Motor neuron (in vitro differentiated cells): ENCODE results near the gene KIAA1217. TPM values are rescaled to one million over a fixed set of nuclear protein-coding genes. Genes with fewer than 3 reads are reported as not detected.

Experiments used
- ATAC-seq, 8 experiments: fragments of 200-7000 bp; cut with Tn5 transposase; replicated peaks in 6 of 8; 2 replicates each; pipeline ENCODE4 v1.8.0; 2021; ENCODE audit warnings: mild to moderate bottlenecking in 8 of 8, moderate library complexity in 8 of 8
- H3K27ac ChIP-seq, 2 donors: fragments of 250-450 bp; sonication (Bioruptor Pico); 2 replicates each; pipeline ENCODE4 v1.9.0; 2021; ENCODE audit warnings: antibody characterized with exemption in 2 of 2, mild to moderate bottlenecking in 2 of 2, moderate library complexity in 1 of 2
- H3K4me1 ChIP-seq, 2 donors: fragments of 250-450 bp; sonication (Bioruptor Pico); replicated peaks in 1 of 2; 2 replicates each; pipeline ENCODE4 v1.6.1; 2021; ENCODE audit warnings: antibody characterized with exemption in 2 of 2, mild to moderate bottlenecking in 2 of 2, moderate library complexity in 1 of 2
- H3K4me3 ChIP-seq, 5 donors: fragments of 250-450 bp; sonication (Bioruptor Pico); 2 replicates each; pipeline ENCODE4 v1.9.0; 2021; ENCODE audit warnings: antibody characterized with exemption in 5 of 5, mild to moderate bottlenecking in 5 of 5, moderate library complexity in 4 of 5
- WGBS, 10 experiments: fragments of 450-650 bp; shearing (Covaris generic); methylation state at CpG; one replicate each; pipeline ENCODE4 v1.0.0; 2022; 5-methylcytosine and 5-hydroxymethylcytosine counted together
- in situ Hi-C, 9 experiments: fragments of 400-800 bp; cut with MboI; loops; one replicate each; pipeline ENCODE4 v1.15.0; 2021; ENCODE audit warnings: low sequenced_read_pairs in 9 of 9, low pct_unique_long_range_greater_than_20kb in 2 of 9; ENCODE audit not compliant: unreplicated experiment in 9 of 9
- total RNA-seq, 8 experiments: library from RNA; unstranded; fragments of 300-600 nt; gene quantifications; 2 replicates each; pipeline versions ENCODE4 v1.2.3 to v1.2.4, GENCODE V29; 2022

KIAA1217 gene
- total RNA-seq, 8 experiments from 2014 or later, result 0.73 to 29.0 (median 3.1) TPM

- Histone ChIP-seq H3K27ac (no peak overlapping the region), H3K4me1 (no peaks in the 10 kb centered on the region), H3K4me3 (no peak overlapping the region)
- ATAC-seq, result no peak
- 0 to 100% (median 57%) methylated on average over 1 to 8 of the region's 12 CpGs; no CpG with 5 or more reads in 3 of the 10 experiments for WGBS, 10 experiments
- in situ Hi-C loops, result loop anchor here in 1 of 9 experiments (25.0 kb wide), 1 partner anchor 1408 kb away; no protein-coding TSS in a partner anchor
Measured at GRCh38 chr10:24569828-24570657, 361.1 kb downstream of the KIAA1217 start.

DNA sequence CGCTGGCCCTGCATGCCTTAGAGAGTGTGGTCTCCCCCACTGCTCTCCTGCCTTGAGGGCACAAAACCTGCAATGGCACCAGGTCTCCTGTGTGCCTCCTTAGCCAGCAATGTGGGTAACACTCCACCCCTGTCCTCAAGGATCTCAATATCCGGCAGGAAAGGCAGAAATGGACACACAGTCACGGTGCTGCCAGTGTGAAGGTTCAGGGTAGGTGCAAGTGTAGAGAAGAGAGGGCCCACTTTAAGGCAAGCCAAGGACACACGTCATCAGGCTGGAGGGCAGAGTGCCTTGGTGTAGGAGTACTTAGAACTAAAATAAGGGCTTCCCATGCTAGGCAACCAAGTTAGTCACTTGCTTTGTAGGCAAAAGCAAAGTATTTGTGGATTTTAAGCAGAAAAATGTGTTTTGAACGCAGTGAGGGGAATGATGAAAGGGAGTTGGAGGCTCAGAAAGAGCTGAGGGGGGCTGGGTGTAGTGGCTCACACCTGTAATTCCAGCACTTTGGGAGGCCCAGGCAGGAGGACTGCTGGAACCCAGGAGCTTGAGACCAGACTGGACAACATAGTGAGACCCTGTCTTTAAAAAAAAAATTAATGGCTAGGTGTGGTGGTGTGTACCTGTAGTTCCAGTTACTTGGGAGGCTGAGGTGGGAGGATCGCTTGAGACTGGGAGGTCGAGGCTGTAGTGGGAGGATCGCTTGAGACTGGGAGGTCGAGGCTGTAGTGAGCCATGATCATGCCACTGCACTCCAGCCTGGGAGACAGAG is 361.9 kb downstream of the KIAA1217 start:
- H3K4me1 ChIP-seq, result no peaks in the 10 kb centered on the region
- no peak overlapping the region for H3K27ac ChIP-seq
- 0 to 90% (median 78%) methylated on average over 1 to 8 of the region's 9 CpGs; no CpG with 5 or more reads in 2 of the 10 experiments for WGBS, 10 experiments
- in situ Hi-C loops, result loop anchor here in 1 of 9 experiments (25.0 kb wide), 1 partner anchor 1409 kb away; no protein-coding TSS in a partner anchor
- no peak overlapping the region for H3K4me3 ChIP-seq
- no peak for ATAC-seq

DNA sequence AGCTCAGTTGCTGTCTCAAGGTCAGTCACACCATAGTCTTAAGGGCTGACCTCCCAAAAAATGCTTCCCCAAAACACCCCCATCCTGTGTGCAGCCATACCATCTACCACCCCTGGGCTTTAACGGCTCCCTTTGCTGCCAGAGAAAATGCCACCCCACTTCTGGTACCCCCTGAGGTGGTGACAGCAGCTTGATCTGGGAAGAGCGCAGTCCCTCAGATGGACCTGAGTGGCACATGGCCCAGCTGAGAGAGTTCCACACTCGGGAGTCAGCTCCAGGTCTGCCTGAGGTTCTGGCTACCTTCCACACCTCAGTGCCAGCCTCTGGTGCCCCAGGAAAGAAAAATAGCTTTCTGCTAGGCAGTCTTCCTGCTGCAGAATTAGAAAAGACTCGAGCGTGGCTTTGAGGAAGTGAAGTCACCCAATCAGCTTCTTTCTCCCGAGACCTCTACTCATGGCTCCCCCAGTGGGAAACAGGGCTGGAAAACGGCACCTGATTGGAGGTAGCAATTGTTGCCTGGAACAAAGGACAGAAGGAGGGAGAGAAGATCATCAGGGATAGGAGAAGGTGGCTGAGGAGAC is 363.0 kb downstream of the KIAA1217 start:
- H3K4me1 ChIP-seq, result no peaks in the 10 kb centered on the region
- WGBS, 10 experiments, result 50 to 95% (median 83%) methylated on average over 1 to 5 of the region's 7 CpGs; no CpG with 5 or more reads in 2 of the 10 experiments
- no peak overlapping the region for H3K27ac ChIP-seq
- no peak overlapping the region for H3K4me3 ChIP-seq
- no peak for ATAC-seq
- in situ Hi-C loops, result loop anchor here in 1 of 9 experiments (25.0 kb wide), 1 partner anchor 1410 kb away; no protein-coding TSS in a partner anchor

DNA sequence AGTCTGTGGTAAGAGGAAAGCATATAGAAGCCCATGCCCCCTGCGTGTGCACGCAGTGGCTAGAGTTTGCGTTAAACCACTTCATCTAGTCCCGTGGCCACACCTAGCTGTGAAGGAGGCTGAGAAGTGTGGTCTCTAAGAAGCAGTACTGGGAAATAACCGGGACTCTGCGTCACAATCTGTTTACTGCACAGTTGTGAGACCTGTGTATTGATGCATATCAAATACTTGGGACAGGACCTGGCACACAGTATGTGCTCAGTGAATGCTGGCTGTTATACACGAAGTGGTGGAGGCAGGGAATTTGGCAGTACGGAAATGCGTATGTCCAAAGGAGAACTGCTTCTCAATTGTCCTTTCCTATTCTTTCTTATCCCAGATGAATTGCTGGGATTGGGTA is 365.2 kb downstream of the KIAA1217 start:
- no peak overlapping the region for H3K4me3 ChIP-seq
- 77 to 100% (median 90%) methylated on average over 1 to 4 of the region's 9 CpGs; no CpG with 5 or more reads in 3 of the 10 experiments for WGBS, 10 experiments
- peak in 1 of 8 experiments; percentile 7 for ATAC-seq
- H3K27ac ChIP-seq, result no peak overlapping the region
- in situ Hi-C loops, result loop anchor here in 1 of 9 experiments (25.0 kb wide), 1 partner anchor 1412 kb away; no protein-coding TSS in a partner anchor
- H3K4me1 ChIP-seq, result no peaks in the 10 kb centered on the region

- peak in 3 of 8 experiments; percentile 17 to 42 (median 22) for ATAC-seq
- H3K4me3 ChIP-seq, result no peak overlapping the region
- H3K4me1 ChIP-seq, result no peaks in the 10 kb centered on the region
- in situ Hi-C loops, result loop anchor here in 1 of 9 experiments (25.0 kb wide), 1 partner anchor 1412 kb away; no protein-coding TSS in a partner anchor
- 70 to 100% (median 91%) methylated on average over 1 to 3 of the region's 3 CpGs; no CpG with 5 or more reads in 2 of the 10 experiments for WGBS, 10 experiments
- H3K27ac ChIP-seq, result no peak overlapping the region
Measured at GRCh38 chr10:24574578-24575155, 365.7 kb downstream of the KIAA1217 start.

DNA sequence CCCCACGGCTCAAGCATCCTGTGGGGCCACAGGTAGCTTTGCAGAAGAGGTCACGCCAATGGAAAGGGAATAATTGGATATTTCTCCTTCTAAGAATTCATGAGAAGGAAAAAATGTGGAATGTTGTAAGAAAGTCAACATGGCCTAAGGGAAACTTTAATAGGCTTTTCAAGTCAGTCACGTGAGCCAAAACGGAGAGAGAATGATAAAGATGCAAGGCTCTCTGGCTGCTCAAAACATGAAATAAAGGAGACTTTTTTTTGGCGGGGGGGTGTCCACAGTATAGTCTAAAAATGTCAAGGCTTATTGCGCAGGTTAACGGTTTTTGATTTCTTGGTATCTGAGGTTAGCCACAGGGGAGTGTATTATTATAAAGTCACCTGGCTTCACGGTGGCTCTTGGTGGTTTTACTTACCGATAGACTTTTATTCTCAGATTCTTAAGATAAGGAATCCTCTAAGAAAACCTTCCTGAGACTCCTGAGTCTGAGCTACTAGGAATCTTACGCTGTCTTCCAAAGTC is 366.6 kb downstream of the KIAA1217 start:
- no peak for ATAC-seq
- Histone ChIP-seq H3K4me1 (no peaks in the 10 kb centered on the region), H3K4me3 (no peak overlapping the region), H3K27ac (no peak overlapping the region)
- in situ Hi-C loops, result no loop called here
- 80 to 100% (median 93%) methylated on average over 1 to 10 of the region's 10 CpGs for WGBS, 10 experiments

DNA sequence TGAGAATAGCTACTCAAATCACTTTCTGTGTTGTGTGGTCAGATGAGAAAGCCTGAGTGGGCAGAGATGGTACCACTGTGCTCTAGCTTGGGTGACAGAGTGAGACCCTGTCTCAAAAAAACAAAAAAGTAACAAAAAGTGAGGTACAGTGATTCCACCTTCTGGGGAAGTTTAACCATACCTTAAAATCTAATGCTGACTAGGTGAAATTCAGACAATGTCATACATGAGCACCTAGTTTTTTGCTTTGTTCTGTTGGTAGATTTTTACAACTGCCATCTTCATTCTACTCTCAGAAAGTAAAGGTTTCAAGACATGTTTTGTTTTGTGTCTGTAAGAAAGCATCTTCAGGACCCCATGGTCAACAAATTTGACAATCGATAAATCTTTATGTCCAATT is 370.5 kb downstream of the KIAA1217 start:
- in situ Hi-C loops, result no loop called here
- Histone ChIP-seq H3K27ac (no peak overlapping the region), H3K4me3 (no peak overlapping the region), H3K4me1 (no peaks in the 10 kb centered on the region)
- ATAC-seq, result no peak
- 44 to 100% (median 100%) methylated on average over 1 of the region's 1 CpG; no CpG with 5 or more reads in 3 of the 10 experiments for WGBS, 10 experiments

GRCh38 chr10:24579906-24580305 is 371.0 kb downstream of the KIAA1217 start:
- Histone ChIP-seq H3K27ac (no peak overlapping the region), H3K4me3 (no peak overlapping the region), H3K4me1 (no peaks in the 10 kb centered on the region)
- in situ Hi-C loops, result no loop called here
- ATAC-seq, result peak in 5 of 8 experiments; percentile 29 to 64 (median 32)
- 8 to 80% (median 31%) methylated on average over 1 to 4 of the region's 4 CpGs; no CpG with 5 or more reads in 1 of the 10 experiments for WGBS, 10 experiments

GRCh38 chr10:24589265-24589664 is 380.3 kb downstream of the KIAA1217 start:
- in situ Hi-C loops, result no loop called here
- 80 to 100% (median 85%) methylated on average over 1 to 2 of the region's 2 CpGs; no CpG with 5 or more reads in 1 of the 10 experiments for WGBS, 10 experiments
- peak in 1 of 8 experiments; percentile 17 for ATAC-seq
- Histone ChIP-seq H3K4me1 (no peaks in the 10 kb centered on the region), H3K27ac (no peak overlapping the region), H3K4me3 (no peak overlapping the region)

GRCh38 chr10:24590697-24591457 is 381.9 kb downstream of the KIAA1217 start:
- no peak for ATAC-seq
- H3K4me3 ChIP-seq, result no peak overlapping the region
- no peaks in the 10 kb centered on the region for H3K4me1 ChIP-seq
- in situ Hi-C loops, result no loop called here
- H3K27ac ChIP-seq, result no peak overlapping the region

- ATAC-seq, result peak in 3 of 8 experiments; percentile 52 to 84 (median 64)
- in situ Hi-C loops, result no loop called here
- H3K27ac ChIP-seq, result no peak overlapping the region
- 4 to 95% (median 83%) methylated on average over 2 to 11 of the region's 11 CpGs for WGBS, 10 experiments
- H3K4me1 ChIP-seq, result no peaks in the 10 kb centered on the region
- no peak overlapping the region for H3K4me3 ChIP-seq
Measured at GRCh38 chr10:24596217-24596930, 387.4 kb downstream of the KIAA1217 start.
